Measurements from ENCODE around the gene EHD2.

The EHD2 gene

DNA sequence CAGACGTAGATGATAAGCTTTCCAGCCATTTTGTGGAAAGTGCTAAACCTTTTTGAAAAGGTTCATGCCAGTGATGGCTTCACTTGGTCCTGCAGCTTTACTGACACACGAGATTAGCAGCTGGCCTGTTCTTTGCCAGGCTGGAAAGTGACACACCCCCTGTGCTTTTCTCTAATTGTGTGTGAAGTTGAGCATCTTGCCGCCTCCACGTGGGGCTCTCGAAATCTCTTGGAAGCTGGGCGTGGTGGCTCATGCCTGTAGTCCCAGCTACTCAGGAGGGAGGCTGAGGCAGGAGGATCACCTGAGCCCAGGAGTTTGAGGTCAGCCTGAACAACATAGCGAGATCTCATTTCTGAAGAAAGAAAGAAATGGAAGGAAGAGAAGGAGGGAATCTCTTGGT, 25.3 kb upstream of the EHD2 start:
- in situ Hi-C loops (cut with HindIII; ENCODE audit: low sequenced_read_pairs): loop anchor here (5.0 kb wide), 1 partner anchor 76 kb away; no protein-coding TSS in a partner anchor

DNA sequence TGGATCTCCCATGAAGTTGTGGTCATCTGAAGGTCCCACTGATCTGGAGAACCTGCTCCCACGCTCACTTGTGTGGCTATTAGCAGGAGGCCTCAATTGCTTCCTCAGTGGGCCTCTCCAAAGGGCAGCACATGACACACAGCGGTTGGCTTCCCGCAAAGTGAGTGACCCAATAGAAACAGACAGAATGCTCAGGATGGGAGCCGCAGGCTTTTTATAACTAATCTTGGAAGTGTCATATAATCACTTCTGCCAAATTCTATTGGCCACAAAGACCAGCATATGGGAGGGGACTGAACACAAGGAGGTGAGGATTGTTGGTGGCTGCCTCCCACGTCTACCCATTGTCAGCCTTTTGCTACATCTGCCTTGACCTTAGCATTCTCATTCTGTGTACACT, 22.1 kb upstream of the EHD2 start:
- in situ Hi-C loops (cut with HindIII; ENCODE audit: low sequenced_read_pairs): no loop called here

DNA sequence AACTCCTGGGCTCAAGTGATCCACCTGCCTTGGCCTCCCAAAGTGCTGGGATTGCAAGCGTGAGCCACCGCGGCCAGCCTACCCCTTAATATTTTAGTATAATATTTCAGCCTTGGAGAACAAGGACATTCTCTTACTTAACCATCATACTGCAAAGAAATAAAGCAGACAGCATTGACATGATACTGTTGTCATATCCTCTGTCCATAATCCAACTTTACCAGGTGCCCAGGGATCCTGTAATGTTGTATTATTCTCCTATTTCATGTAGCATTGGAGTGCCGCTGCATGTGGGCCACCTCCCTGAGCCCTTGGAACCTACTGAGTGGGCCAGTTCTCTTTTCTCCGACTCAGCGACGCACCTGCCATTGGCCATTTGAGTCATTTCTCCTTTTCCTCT, 21.4 kb upstream of the EHD2 start:
- in situ Hi-C loops (cut with HindIII; ENCODE audit: low sequenced_read_pairs): no loop called here

DNA sequence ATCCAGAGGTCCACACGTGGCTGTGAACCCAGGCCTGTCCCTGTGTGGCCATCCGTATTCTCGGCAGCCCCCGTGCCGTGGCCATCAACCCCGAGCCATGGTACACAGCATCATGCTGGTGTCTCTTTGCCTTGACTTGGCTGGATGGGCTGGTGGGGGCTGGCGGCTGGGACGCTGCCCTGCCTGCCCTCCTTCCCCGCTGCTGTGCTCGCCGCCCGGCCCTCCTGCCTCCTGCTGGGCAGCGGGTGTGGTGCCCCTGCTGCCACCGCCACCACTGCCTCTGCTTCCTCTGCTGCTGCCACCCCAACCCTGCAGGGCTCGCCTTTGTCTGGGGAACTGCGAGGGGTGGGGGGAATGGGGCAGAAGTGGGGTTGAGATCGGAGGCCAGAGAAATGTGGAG, 19.7 kb upstream of the EHD2 start:
- in situ Hi-C loops (cut with HindIII; ENCODE audit: low sequenced_read_pairs): no loop called here

DNA sequence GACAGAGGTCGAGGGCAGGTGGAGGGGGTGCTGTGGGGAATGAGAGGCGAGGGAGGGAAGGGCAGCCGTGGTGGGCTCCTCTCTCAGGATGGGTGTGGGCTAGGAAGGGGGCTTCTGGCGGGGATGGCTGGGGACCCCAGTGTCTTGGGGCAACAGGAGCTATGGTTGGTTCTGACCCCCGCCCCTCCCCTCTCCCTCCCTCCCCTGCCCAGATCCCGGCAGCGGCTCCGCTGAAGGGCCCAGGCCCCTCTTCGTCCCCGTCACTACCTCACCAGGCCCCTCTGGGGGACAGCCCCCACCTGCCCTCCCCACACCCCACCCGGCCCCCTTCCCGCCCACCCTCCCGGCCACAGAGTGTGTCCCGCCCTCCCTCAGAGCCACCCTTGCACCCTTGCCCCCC, 19.3 kb upstream of the EHD2 start:
- in situ Hi-C loops (cut with HindIII; ENCODE audit: low sequenced_read_pairs): no loop called here

DNA sequence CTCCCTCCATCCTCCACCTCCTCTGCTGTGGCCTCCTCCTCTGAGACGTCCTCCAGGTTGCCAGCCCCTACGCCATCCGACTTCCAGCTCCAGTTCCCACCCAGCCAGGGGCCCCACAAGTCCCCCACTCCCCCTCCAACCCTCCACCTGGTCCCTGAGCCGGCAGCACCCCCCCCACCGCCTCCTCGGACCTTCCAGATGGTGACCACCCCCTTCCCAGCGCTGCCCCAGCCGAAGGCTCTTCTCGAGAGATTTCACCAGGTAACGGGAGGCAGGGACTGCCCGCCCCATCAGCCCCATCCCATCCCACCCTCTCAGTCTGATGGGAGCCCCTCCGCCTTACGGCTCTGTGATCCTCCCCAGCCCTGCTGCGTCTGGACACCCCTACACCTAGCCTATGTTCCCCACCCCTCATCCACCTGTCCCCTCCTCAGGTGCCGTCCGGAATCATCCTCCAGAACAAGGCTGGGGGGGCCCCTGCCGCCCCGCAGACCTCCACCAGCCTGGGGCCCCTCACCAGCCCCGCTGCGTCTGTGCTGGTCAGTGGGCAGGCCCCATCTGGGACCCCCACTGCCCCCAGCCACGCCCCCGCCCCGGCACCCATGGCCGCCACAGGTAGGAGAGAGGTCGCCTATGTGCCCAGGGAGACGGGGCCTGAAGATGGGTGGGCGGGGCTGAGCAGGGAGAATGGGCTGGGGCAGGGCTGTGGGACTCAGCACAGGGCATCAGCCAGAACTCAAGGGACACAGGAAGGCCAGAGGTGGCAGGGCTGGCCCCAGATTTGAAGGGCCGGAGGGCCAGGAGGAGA, 18.6 kb upstream of the EHD2 start:
- in situ Hi-C loops (cut with HindIII; ENCODE audit: low sequenced_read_pairs): no loop called here

DNA sequence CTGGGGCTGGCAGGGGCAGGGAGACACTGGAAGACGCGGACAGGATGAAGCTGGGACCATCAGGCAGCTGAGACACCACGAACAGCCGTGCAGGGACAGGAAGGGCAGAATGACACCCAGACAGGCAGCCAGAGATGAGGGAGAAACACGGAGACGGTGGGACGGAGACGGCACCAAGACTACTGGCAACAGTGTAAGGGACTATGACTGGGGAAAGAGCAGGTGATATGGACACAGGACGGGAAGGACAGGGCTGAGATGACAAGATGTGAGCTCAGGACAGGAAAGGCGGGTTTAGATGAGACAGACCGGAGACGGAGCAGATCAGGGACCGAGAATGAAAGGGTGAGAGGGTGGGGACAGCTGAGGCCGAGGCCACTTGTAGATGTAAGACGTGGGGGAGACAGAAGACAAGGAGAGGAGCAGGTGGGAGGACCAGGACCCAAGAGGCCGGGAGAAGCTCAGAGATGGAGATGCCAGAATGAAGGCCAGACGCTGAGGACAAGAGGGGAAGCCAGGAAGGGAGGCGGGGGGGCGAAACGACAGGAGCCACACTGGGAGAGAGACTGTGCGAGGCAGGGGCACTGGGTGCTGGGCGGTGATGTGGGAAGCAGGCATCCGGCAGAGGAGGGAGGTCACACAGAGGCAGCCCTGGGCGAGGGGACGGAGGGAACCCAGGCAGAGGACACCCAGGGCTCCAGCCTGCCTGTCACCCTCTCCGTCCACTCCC, 17.5 kb upstream of the EHD2 start:
- in situ Hi-C loops (cut with HindIII; ENCODE audit: low sequenced_read_pairs): no loop called here

DNA sequence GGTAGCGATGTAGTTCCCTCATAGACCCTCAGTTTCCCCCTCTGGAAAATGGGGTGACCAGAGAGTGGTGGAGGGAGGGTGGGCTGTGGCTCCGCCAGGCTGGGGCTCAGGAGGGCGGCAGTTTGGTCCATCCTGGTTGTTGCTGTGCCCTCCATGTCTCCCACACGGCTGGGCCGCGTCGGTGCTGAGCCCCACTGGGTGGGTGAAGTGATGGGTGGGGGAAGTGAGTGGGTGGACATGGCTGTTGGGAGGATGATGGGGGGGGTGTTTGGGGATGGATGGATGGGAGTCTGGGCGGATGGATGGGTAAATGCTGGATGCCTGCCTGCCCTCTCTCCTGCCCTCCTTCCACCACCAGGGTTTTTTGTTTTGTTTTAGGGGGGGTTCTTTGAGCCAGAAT, 16.6 kb upstream of the EHD2 start:
- in situ Hi-C loops (cut with HindIII; ENCODE audit: low sequenced_read_pairs): no loop called here

DNA sequence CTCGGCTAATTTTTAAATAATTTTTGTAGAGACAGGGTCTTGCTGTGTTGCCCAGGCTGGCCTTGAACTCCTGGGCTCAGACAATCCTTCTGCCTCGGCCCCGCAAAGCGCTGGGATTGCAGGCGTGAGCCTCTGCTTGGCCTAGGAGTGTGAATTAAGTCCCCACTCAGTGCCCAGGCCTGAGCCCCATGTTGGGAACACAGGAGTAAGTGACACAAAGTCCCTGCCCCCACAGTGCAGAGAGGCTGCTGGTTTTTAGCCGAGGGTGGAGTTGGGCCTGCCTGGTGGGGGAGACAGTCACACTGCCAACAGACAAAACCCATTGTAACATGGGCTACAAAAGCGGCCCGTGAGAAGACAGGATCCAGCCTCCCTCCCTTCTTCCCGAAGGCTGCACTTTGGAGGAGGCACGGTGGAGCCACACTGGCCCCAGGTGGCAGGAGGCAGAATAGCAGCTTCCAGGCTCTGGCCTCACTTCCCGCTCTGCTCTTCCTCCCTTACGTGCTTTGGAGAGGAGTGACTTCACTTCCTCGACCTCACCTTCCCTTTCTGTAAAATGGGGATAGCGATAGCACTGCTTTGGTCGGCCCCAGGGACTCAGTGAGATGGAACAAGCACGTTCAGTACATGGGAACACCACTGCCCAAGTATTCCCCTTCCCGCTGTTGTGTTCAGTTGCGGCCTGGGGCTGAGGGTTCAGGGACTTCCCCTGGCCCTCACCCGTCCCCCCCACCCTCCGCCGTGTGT, 15.2 kb upstream of the EHD2 start:
- in situ Hi-C loops (cut with HindIII; ENCODE audit: low sequenced_read_pairs): no loop called here

DNA sequence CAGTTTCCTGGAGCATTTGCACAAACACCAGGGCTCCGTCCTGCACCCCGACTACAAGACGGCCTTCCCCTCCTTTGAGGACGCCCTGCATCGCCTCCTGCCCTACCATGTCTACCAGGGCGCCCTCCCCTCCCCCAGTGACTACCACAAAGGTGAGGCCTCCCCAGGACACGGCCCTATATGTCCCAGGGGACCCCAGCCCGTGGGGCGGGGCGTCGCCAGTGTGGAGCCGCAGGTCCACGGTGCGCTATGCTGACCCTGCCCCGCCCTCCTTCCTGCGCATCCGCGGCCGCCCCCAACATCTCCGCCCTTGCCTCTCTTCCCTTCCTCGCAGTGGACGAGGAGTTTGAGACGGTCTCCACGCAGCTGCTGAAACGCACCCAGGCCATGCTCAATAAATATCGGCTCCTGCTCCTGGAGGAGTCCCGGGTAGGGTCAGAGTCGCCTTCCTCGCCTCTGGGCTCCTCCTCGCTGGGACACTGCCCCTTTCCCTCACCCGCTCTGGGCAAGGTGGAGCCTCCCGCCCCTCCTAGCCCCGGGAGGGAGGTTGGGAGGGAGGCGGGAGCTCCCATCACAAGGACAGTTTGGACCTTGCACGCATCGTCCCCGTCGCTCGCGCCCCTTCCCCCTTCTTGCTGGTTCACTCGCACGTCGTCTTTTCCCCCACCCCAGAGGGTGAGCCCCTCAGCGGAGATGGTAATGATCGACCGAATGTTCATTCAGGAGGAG, 14.4 kb upstream of the EHD2 start:
- in situ Hi-C loops (cut with HindIII; ENCODE audit: low sequenced_read_pairs): no loop called here

DNA sequence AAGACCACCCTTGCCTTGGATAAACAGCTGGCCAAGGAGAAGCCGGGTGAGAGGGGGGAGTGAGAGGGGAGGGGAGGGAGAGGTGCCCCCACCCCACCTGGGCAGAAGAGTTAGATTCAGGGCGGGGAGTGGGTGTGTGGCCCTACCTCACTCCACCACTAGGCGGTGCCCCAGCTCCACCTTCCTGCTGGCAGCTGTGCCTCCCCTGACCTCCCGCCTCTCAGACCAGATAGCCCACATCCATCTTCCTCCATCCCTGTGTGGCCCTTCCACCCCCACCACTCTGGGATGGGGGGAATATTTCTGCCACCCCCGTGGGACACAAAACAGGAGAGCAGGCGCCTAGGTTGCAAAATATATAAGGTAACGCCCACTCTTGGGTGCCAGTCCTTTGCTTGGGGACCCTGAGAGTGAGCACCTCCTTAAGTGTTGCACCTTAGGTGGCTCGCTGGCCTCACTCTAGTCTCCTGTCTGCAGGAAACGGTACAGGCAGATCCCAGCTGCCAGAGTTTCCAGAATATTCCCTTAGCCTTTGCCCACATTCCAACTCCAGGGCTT, 13.8 kb upstream of the EHD2 start:
- in situ Hi-C loops (cut with HindIII; ENCODE audit: low sequenced_read_pairs): no loop called here

DNA sequence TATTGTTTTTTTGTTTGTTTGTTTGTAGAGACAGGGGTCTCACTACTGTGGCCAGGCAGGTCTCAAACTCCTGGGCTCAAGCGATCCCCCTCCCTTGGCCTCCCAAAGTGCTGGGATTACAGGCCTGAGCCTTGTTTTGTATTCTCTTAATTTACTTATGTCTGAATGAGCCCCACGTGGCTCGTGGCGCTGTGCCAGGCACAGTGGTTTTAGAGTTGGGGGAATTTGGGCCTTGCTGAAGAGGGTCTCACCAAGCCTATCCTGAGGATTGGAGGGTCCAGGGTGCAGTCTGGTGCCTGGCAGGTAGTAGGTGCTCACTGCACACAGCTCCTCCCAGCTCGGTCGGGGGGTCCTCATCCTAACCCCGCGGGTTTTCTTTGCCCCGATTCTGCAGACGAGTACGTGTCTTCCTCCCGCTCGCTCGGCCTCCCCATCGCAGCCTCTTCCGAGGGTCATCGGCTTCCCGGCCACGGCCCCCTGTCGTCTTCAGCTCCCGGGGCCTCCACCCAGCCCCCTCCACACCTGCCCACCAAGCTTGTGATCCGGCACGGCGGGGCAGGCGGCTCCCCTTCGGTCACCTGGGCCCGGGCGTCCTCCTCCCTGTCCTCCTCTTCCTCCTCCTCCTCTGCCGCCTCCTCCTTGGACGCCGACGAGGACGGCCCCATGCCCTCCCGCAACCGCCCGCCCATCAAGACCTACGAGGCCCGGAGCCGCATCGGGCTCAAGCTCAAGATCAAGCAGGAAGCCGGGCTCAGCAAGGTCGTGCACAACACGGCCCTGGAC, 12.1 kb upstream of the EHD2 start:
- in situ Hi-C loops (cut with HindIII; ENCODE audit: low sequenced_read_pairs): no loop called here

DNA sequence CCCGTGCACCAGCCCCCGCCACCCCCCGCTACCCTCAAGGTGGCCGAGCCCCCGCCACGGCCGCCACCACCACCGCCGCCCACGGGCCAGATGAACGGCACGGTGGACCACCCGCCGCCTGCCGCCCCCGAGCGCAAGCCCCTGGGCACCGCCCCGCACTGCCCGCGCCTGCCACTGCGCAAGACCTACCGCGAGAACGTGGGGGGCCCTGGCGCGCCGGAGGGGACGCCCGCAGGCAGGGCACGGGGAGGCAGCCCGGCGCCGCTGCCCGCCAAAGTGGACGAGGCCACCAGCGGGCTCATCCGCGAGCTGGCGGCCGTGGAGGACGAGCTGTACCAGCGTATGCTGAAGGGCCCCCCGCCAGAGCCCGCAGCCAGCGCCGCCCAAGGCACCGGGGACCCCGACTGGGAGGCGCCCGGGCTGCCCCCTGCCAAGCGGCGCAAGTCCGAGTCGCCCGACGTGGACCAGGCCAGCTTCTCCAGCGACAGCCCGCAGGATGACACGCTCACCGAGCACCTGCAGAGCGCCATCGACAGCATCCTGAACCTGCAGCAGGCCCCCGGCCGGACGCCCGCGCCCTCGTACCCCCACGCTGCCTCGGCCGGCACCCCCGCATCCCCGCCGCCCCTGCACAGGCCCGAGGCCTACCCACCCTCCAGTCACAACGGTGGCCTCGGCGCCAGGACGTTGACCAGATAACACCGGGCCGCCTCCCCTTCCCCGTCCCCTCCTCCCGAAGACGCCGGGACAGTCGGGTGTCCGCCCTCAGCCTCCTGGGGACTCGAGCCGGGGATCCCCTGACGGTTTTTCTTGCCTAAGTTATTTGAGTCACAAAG, 11.3 kb upstream of the EHD2 start:
- in situ Hi-C loops (cut with HindIII; ENCODE audit: low sequenced_read_pairs): no loop called here

DNA sequence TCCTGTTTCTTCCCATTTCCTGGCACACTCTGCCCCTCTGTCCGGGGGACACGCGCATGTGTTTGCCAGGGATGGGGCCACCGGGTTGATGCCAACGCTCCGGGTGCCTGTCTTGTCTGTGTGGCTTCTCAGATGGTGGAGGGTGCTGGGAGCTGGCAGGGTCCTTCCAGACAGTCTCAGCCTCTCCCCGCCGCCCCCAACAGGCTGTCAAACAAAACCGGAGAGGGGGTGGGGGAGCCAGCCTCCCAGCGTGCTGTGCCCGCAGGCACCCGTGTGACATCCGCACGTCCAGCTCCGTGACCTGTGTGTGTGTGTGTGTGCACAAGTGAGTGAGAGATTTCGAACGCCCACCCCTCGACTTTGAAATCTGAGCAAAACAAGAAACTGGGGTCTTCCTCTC, 10.6 kb upstream of the EHD2 start:
- in situ Hi-C loops (cut with HindIII; ENCODE audit: low sequenced_read_pairs): no loop called here

DNA sequence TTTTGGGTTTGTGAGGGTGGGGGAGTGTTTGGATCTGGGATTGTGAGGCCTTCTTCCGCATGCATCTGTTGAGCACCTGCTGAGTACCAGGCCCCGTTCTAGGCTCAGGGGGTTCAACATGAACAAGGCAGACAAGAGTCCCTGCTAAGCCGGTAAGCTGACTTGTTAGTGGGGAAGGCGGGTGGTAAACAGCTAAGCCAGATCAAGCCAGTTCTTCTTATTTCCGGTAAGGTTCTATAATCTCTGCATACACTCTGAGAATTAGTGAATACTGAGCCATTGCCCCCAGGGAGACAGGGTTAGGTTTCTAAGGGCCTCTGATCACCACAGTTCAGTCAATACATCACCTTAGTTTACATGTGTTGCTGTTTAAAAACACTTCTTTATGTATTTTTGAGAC, 9.9 kb upstream of the EHD2 start:
- in situ Hi-C loops (cut with HindIII; ENCODE audit: low sequenced_read_pairs): no loop called here

DNA sequence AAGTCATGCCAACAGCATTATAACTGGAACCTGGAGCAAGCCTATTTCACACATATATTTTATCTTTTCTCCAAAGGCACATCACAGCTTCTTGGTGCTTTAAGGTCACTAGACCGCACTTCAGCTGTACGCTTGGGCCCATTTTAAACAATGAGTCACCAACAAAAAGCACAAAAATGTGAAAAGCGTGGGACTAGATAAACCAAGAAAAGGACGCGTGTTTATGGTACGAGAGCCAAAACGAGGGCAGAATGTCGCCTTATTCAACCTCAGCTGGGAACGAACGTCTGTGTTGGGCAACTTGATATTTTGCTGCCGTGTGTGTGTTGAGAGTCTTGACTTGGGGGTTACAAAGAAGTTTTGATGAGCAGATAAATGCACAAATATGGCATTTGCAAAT, 9.2 kb upstream of the EHD2 start:
- in situ Hi-C loops (cut with HindIII; ENCODE audit: low sequenced_read_pairs): no loop called here

DNA sequence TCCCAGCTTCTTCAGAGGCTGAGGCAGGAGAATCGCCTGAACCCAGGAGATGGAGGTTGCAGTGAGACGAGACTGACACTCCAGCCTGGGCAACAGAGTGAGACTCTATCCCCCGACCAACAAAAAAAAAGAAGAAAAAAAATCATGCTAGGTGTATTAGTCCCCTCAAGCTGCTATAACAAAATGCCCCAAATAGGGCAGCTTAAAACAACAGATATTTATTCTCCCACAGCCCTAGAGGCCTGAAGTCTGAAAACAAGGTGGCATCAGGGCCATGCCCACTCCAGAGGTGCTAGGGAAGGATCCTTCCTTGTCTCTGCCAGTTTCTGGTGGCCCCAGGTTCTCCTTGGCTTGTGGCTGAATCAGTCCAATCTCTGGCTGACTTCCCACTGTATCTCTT, 8.6 kb upstream of the EHD2 start:
- in situ Hi-C loops (cut with HindIII; ENCODE audit: low sequenced_read_pairs): no loop called here

DNA sequence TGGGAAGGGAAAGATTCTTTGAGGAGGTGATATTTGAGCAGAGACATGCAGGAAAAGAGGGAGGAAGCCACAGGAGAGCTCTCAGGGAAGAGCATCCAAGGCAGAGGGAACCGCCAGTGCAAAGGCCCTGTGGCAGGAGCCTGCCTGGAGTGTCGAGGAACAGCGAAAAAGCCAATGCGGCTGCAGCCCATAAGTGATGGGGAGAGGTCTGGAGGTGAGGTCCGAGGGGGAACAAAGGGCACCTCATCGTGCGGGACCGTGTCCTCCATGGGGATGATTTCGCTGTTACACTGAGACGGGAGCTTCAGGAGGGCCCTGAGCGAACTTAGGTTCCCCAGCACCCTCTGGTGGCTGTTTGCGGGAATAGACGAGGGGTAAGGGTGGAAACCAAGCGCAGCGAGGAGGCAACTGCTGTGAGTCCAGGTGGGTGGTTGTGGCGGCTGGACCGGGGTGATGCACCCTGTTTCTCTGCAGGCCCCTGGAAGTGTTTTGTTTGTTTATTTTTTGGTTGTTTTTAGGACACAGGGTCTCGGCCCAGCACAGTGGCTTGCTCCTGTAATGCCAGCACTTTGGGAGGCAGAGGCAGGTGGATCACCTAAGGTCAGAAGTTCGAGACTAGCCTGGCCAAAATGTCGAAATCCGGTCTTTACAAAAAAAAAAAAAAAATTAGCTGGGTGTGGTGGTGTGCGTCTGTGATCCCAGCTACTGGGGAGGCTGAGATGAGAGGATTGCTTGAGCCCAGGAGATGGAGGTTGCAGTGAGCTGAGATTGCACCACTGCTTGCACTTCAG, 5.9 kb upstream of the EHD2 start:
- in situ Hi-C loops (cut with HindIII; ENCODE audit: low sequenced_read_pairs): no loop called here
